ENCODE data around the gene BACH2. TPM values are rescaled to one million over a fixed set of nuclear protein-coding genes. Genes with fewer than 3 reads are reported as not detected.

Gene BACH2
- total and polyA plus RNA-seq, 10 of the 15 experiments (the other 5 are each of a cell fraction or from before 2014, with no cell fraction given) = 0.03 to 0.28 (median 0.04) TPM; not detected in 3

- H3K4me1 ChIP-seq (ENCODE audit: control insufficient read depth, insufficient read depth, low read length) = no peaks in the 10 kb centered on the region
- ATAC-seq (no peak), DNase-seq (ENCODE audit: low read depth, low spot score) (no peak), FAIRE-seq (no peak)
- H2AFZ ChIP-seq (ENCODE audit: control insufficient read depth, low read depth, low read length) = no peak overlapping the region
- ChIA-PET SMC1A (ENCODE audit: uncharacterized antibody, unreplicated experiment) (interaction anchor here (0.6 to 1.1 kb wide), 2 partner anchors 14 to 50 kb away, joined by 3 to 4 read pairs; no protein-coding TSS in a partner anchor), POLR2A (no interaction called here), RAD21 (ENCODE audit: unreplicated experiment) (no interaction called here), CTCF (interaction anchor here (1.6 kb wide), 1 partner anchor 14 kb away, joined by 6 read pairs; no protein-coding TSS in a partner anchor)
- no peak overlapping the region for H3K9ac ChIP-seq (ENCODE audit: control insufficient read depth, insufficient read depth, low read length)
- intact Hi-C loops (cut with micrococcal nuclease; ENCODE audit: unreplicated experiment) (loop anchor here (5.0 kb wide), 1 partner anchor 438 kb away; no protein-coding TSS in a partner anchor), in situ Hi-C loops (cut with MboI) (no loop called here)
- 0% methylated on average over 1 of the region's 1 CpG for WGBS (ENCODE audit: insufficient coverage, insufficient replicate concordance, low lambda C conversion rate, missing lambda C conversion rate)
- no peaks in the 10 kb centered on the region for H3K36me3 ChIP-seq (ENCODE audit: control insufficient read depth in 2 of 2, insufficient read depth in 2 of 2, low read length in 1 of 2)
- no peak overlapping the region for H3K4me3 ChIP-seq
- no peaks in the 10 kb centered on the region for H3K9me3 ChIP-seq (replicated peaks; ENCODE audit: control insufficient read depth, insufficient read depth, low read length)
- no peak for TF ChIP-seq CEBPB (IDR thresholded peaks at IDR 0.05; ENCODE audit: borderline replicate concordance in 1 of 2, low read depth in 2 of 2, low read length in 2 of 2)
- TF ChIP-seq LARP7 (IDR thresholded peaks at IDR 0.05) = no peak
- TF ChIP-seq GATAD2B (conservative IDR thresholded peaks at IDR 0.05; ENCODE audit: low read depth) = no peak
- no peak for TF ChIP-seq E2F4 (IDR thresholded peaks at IDR 0.05; ENCODE audit: low read depth, low read length)
- TF ChIP-seq MEF2A (IDR thresholded peaks at IDR 0.05; ENCODE audit: insufficient read depth, low read depth, low read length) = no peak
- no peak for TF ChIP-seq PML (IDR thresholded peaks at IDR 0.05; ENCODE audit: low read length)
- no peak for TF ChIP-seq TARDBP (IDR thresholded peaks at IDR 0.05; ENCODE audit: borderline replicate concordance)
- TF ChIP-seq RUNX3 (IDR thresholded peaks at IDR 0.05; ENCODE audit: low read length) = no peak
- no peak for TF ChIP-seq BACH1 (IDR thresholded peaks at IDR 0.05; ENCODE audit: borderline replicate concordance)
- TF ChIP-seq RELB (IDR thresholded peaks at IDR 0.05; ENCODE audit: low read depth) = no peak
- no peak for TF ChIP-seq BHLHE40 (IDR thresholded peaks at IDR 0.05; ENCODE audit: borderline replicate concordance in 1 of 2, low read depth in 2 of 2, low read length in 1 of 2)
- no peak for TF ChIP-seq YY1 (IDR thresholded peaks at IDR 0.05; ENCODE audit: low read depth, low read length)
- no peak for TF ChIP-seq STAT3 (IDR thresholded peaks at IDR 0.05; ENCODE audit: low read depth, low read length)
- TF ChIP-seq IRF5 (IDR thresholded peaks at IDR 0.05; ENCODE audit: borderline replicate concordance) = no peak
- no peak for TF ChIP-seq STAT1 (conservative IDR thresholded peaks at IDR 0.05)
- TF ChIP-seq RCOR1 (conservative IDR thresholded peaks at IDR 0.05; ENCODE audit: low read depth, low read length) = no peak
- H3K27me3 ChIP-seq (replicated peaks in 1 of 2; ENCODE audit: control insufficient read depth in 2 of 2, insufficient read depth in 2 of 2, low read length in 1 of 2) = peaks cover 0 to 3% of the 10 kb centered on the region in 2 experiments; a peak in 2 of 4 replicates
- H3K4me2 ChIP-seq (ENCODE audit: control insufficient read depth, insufficient read depth) = no peak overlapping the region
- no peak overlapping the region for H3K27ac ChIP-seq (ENCODE audit: control insufficient read depth, insufficient read depth)
- no TSS peak for BruUV-seq (replicated peaks)
- H3K79me2 ChIP-seq (ENCODE audit: control insufficient read depth, insufficient read depth, low read length) = no peaks in the 10 kb centered on the region
- no peaks in the 10 kb centered on the region for H4K20me1 ChIP-seq (ENCODE audit: control insufficient read depth, insufficient read depth)
Measured at GRCh38 chr6:89954721-89955148, 341.9 kb downstream of the BACH2 start.
